ENCODE measurements around the gene NUDT7. TPM values are rescaled to one million over a fixed set of nuclear protein-coding genes. Genes with fewer than 3 reads are reported as not detected.

The NUDT7 gene
- total RNA-seq, 1 donor from 2014 or later: 3.4 TPM

DNA sequence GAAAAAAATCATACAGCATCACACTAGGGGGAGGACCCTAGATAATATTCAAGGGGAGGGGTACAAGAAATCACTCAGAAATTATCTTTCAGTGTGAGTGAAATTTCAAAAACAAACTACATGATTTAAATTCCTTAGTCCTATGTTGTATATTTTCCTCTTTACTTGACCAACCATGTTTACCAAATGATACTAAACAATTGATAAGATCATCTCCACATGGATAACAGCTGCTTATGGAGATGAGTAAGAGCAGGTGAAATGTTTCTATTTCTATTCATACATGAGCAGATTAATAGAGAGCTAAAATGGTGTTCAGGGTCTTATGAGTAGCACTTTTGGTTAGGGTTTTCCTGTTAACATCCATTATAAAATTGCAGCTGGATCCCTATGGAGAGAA, 58.8 kb downstream of the NUDT7 start:
- Histone ChIP-seq H3K36me3 (no peaks in the 10 kb centered on the region), H3K27me3 (no peaks in the 10 kb centered on the region), H3K27ac (no peak overlapping the region), H3K4me1 (no peaks in the 10 kb centered on the region), H3K9me3 (no peaks in the 10 kb centered on the region), H3K4me3 (no peak overlapping the region)
- DNase-seq (ENCODE audit: extremely low spot score in 2 of 2): no peak
- intact Hi-C loops (cut with DNase I): no loop called here
- TF ChIP-seq POLR2AphosphoS5 (IDR thresholded peaks at IDR 0.05; ENCODE audit: insufficient read depth in 1 of 2, low read depth in 1 of 2) (no peak), POLR2A (IDR thresholded peaks at IDR 0.05) (no peak)
- TF ChIP-seq, protein P1, sequence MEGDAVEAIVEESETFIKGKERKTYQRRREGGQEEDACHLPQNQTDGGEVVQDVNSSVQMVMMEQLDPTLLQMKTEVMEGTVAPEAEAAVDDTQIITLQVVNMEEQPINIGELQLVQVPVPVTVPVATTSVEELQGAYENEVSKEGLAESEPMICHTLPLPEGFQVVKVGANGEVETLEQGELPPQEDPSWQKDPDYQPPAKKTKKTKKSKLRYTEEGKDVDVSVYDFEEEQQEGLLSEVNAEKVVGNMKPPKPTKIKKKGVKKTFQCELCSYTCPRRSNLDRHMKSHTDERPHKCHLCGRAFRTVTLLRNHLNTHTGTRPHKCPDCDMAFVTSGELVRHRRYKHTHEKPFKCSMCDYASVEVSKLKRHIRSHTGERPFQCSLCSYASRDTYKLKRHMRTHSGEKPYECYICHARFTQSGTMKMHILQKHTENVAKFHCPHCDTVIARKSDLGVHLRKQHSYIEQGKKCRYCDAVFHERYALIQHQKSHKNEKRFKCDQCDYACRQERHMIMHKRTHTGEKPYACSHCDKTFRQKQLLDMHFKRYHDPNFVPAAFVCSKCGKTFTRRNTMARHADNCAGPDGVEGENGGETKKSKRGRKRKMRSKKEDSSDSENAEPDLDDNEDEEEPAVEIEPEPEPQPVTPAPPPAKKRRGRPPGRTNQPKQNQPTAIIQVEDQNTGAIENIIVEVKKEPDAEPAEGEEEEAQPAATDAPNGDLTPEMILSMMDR (IDR thresholded peaks at IDR 0.05): no peak

DNA sequence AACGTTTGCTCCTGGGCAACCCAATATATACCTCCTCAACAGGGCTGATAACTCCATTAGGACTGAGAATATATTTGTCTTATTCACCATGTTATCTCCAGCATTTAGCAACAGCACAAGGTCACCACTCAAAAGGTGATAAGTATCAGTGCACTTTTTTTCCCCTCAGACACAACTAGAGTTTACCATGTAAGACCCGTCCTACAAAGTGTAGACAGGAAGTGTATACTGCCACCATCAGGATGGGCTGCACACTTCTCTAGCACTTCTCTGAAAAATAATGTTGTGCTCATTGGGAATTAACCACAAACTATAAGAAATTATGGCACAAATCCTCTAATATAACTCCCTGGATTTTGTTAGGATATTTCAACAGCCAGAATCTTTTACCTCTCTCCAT, 60.4 kb downstream of the NUDT7 start:
- no peak for DNase-seq (ENCODE audit: extremely low spot score in 2 of 2)
- no peak overlapping the region for H3K27ac ChIP-seq
- no peaks in the 10 kb centered on the region for H3K9me3 ChIP-seq
- TF ChIP-seq POLR2A (IDR thresholded peaks at IDR 0.05) (no peak), POLR2AphosphoS5 (IDR thresholded peaks at IDR 0.05; ENCODE audit: insufficient read depth in 1 of 2, low read depth in 1 of 2) (no peak)
- TF ChIP-seq, protein P1 (IDR thresholded peaks at IDR 0.05): no peak
- H3K4me3 ChIP-seq: no peak overlapping the region
- no peaks in the 10 kb centered on the region for H3K36me3 ChIP-seq
- intact Hi-C loops (cut with DNase I): no loop called here
- H3K27me3 ChIP-seq: peaks cover 2% of the 10 kb centered on the region
- H3K4me1 ChIP-seq: no peaks in the 10 kb centered on the region

DNA sequence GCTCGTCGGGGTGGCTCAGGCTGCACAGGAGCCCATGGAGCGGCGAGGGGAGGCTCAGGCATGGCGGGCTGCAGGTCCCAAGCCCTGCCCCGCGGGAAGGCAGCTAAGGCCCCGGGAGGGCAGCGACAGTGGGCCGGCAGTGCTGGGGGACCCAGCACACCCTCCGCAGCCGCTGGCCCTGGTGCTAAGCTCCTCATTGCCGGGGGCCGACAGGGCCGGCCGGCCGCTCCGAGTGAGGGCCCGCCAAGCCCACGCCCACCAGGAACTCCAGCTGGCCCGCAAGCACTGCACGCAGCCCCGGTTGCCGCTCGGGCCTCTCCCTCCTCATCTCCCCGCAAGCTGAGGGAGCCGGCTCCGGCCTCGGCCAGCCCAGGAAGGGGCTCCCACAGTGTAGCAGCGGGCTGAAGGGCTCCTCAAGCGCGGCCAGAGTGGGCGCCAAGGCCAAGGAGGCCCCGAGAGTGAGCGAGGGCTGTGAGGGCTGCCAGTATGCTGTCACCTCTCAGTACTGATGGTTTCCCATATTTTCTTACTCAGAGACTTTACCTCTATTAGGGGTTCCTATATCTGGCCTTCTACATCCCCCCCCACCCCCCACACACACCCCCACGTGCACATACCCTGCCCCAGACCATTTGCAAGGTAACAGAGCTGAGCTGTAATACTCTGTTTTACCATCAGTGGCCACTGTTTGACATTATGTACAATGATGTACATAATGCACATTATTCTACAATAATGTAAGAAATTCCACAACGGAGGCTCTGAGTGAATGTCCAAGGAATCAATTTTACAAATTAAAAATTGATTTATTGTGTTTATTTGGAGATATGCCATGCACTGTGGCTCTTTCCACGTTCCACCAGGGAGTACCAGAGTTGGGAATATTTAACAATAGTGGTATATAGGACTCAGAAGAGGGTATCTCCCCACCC, 62.4 kb downstream of the NUDT7 start:
- TF ChIP-seq POLR2A (IDR thresholded peaks at IDR 0.05) (no peak), POLR2AphosphoS5 (IDR thresholded peaks at IDR 0.05; ENCODE audit: insufficient read depth in 1 of 2, low read depth in 1 of 2) (no peak)
- TF ChIP-seq, protein P1 (IDR thresholded peaks at IDR 0.05): no peak
- H3K4me1 ChIP-seq: peaks cover 19% of the 10 kb centered on the region
- intact Hi-C loops (cut with DNase I): no loop called here
- no peak overlapping the region for H3K4me3 ChIP-seq
- peaks cover 15% of the 10 kb centered on the region for H3K27me3 ChIP-seq
- DNase-seq (ENCODE audit: extremely low spot score in 2 of 2): no peak
- H3K36me3 ChIP-seq: no peaks in the 10 kb centered on the region
- H3K27ac ChIP-seq: no peak overlapping the region
- no peaks in the 10 kb centered on the region for H3K9me3 ChIP-seq

DNA sequence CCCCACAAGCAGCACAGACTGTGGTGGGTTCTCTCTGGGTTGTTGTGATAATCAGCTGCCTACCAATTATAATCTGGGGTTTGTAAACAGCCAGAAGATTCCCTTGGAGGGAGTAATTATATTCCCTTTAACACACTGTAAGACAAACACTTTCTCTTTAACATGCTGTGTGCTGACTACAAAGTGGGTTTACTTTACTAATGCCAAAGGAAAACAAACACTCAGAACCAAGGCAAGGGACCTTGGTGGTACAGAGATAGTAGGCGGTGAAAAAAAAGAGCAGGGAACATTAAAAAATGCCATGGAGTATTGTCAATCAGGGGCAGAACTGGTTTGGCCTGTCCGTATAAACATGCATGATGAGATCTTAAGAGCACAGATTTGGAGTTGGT, 63.1 kb downstream of the NUDT7 start:
- no peaks in the 10 kb centered on the region for H3K9me3 ChIP-seq
- DNase-seq (ENCODE audit: extremely low spot score in 2 of 2): no peak
- no peaks in the 10 kb centered on the region for H3K36me3 ChIP-seq
- no peak overlapping the region for H3K27ac ChIP-seq
- peaks cover 15% of the 10 kb centered on the region for H3K27me3 ChIP-seq
- TF ChIP-seq POLR2AphosphoS5 (IDR thresholded peaks at IDR 0.05; ENCODE audit: insufficient read depth in 1 of 2, low read depth in 1 of 2): no peak
- no peak overlapping the region for H3K4me3 ChIP-seq
- intact Hi-C loops (cut with DNase I): no loop called here
- H3K4me1 ChIP-seq: peaks cover 19% of the 10 kb centered on the region

DNA sequence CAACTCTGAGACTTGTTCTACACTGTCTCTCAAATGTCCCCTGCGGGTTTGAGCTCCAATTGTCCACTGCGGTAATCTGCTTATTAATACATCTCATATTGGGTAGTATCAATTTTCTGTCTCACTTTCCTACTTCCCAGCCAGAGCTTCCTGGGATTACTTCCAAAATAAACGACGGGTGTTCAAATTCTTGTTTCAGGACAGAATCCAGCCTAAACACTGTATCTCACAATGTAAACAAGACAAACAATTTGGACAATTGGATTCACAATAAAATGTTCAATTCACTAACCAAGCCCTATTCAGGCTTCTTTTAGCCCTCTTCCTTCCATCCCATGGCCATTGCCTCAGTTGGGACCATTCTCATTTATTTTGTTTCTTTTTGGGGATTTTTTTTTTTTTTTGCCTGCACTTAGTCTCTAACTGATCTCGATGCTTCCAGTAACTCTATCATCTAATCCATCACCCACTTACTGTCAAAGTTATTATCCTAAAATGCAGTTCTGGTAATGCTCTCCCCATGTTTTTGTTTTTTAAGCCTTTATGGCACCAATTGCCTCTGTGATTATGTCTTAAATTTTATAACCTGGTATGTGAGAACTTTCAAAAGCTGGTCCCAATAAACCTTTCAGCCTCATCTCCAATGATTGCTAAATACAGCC, 64.0 kb downstream of the NUDT7 start:
- Histone ChIP-seq H3K4me1 (peaks cover 19% of the 10 kb centered on the region), H3K4me3 (no peak overlapping the region), H3K9me3 (no peaks in the 10 kb centered on the region), H3K27me3 (peaks cover 15% of the 10 kb centered on the region), H3K27ac (no peak overlapping the region), H3K36me3 (no peaks in the 10 kb centered on the region)
- intact Hi-C loops (cut with DNase I): no loop called here
- no peak for DNase-seq (ENCODE audit: extremely low spot score in 2 of 2)
- TF ChIP-seq, protein P1 (IDR thresholded peaks at IDR 0.05): no peak
- TF ChIP-seq POLR2A (IDR thresholded peaks at IDR 0.05) (no peak), POLR2AphosphoS5 (IDR thresholded peaks at IDR 0.05; ENCODE audit: insufficient read depth in 1 of 2, low read depth in 1 of 2) (no peak)
